Panc1 (cell line): ENCODE measurements around the gene OGA. TPM values are rescaled to one million over a fixed set of nuclear protein-coding genes. Genes with fewer than 3 reads are reported as not detected.

Experiments
- ATAC-seq: fragments of 200-7000 bp; cut with Tn5 transposase; 2 replicates; pipeline ENCODE4 v1.9.1; 2020; ENCODE audit warnings: mild to moderate bottlenecking, moderate library complexity
- BruUV-seq: library from RNA; stranded (reverse); fragments of 400-500 nt; replicated peaks from 2 replicates; lab custom pipeline; 2021; lab: Mats Ljungman, UMichigan
- CTCF ChIA-PET: fragments of 300-600 bp; sonication (Branson Sonifier 250); formaldehyde crosslinking; loops from one replicate; lab custom pipeline; 2022; ENCODE audit warnings: antibody characterized with exemption; lab: Charles Lee
- POLR2A ChIA-PET: fragments of 300-600 bp; sonication (Branson Sonifier 250); formaldehyde crosslinking; loops from one replicate; lab custom pipeline; 2022; ENCODE audit warnings: antibody characterized with exemption; lab: Charles Lee
- DNase-seq: peaks from one replicate; pipeline ENCODE4 v3.0.0-alpha.2; 2010; ENCODE audit warnings: low read depth, low spot score
- H3K27ac ChIP-seq: 2 replicates; pipeline ENCODE4 v1.5.1; 2011; ENCODE audit warnings: mild to moderate bottlenecking, low read length, inconsistent platforms
- H3K27me3 ChIP-seq: fragments of 200-500 bp; sonication (Bioruptor generic); 2 replicates; pipeline ENCODE4 v1.6.0; 2014; ENCODE audit warnings: low read length, inconsistent platforms; ENCODE audit not compliant: control insufficient read depth, insufficient read depth
- H3K36me3 ChIP-seq: fragments of 200-500 bp; sonication (Bioruptor generic); 2 replicates; pipeline ENCODE4 v1.5.1; 2014; ENCODE audit warnings: inconsistent platforms, mild to moderate bottlenecking, low read length, moderate library complexity; ENCODE audit not compliant: control insufficient read depth, insufficient read depth
- H3K4me1 ChIP-seq: 2 replicates; pipeline ENCODE4 v1.5.1; 2011; ENCODE audit warnings: inconsistent platforms, mild to moderate bottlenecking, low read length, moderate library complexity; ENCODE audit not compliant: control insufficient read depth, insufficient read depth
- H3K4me3 ChIP-seq, 2 experiments: 2 replicates each; pipeline ENCODE4 v1.5.1; 2011 to 2012; ENCODE audit warnings: low read depth in 2 of 2, low read length in 2 of 2, mild to moderate bottlenecking in 2 of 2, inconsistent platforms in 1 of 2, moderate library complexity in 1 of 2
- H3K9me3 ChIP-seq: fragments of 200-500 bp; sonication (Bioruptor generic); 2 replicates; pipeline ENCODE4 v1.5.1; 2014; ENCODE audit warnings: low read depth, mild to moderate bottlenecking, inconsistent platforms, low read length, moderate library complexity; ENCODE audit not compliant: control insufficient read depth, insufficient read depth
- POLR2AphosphoS5 ChIP-seq: IDR thresholded peaks from 2 replicates; pipeline ENCODE4 v1.6.1; 2012; ENCODE audit warnings: mild to moderate bottlenecking, low read depth, low read length, moderate library complexity
- SIN3A ChIP-seq: IDR thresholded peaks from 2 replicates; pipeline ENCODE4 v1.6.1; 2012; ENCODE audit warnings: low read depth, mild to moderate bottlenecking, low read length, moderate library complexity, borderline replicate concordance; ENCODE audit not compliant: insufficient read depth
- TCF7L2 ChIP-seq: IDR thresholded peaks from 2 replicates; pipeline ENCODE4 v1.6.1; 2011; ENCODE audit warnings: mild to moderate bottlenecking, low read depth, low read length, inconsistent platforms
- in situ Hi-C: cut with HindIII; loops from 2 replicates; pipeline ENCODE4 v1.10.0; 2016; ENCODE audit warnings: low sequenced_read_pairs, low pct_unique_long_range_greater_than_20kb
- intact Hi-C: fragments of 100-400 bp; cut with micrococcal nuclease; formaldehyde crosslinking; loops from one replicate; pipeline ENCODE4 v1.10.0; 2022; ENCODE audit not compliant: unreplicated experiment
- total RNA-seq: library from RNA; stranded (reverse); gene quantifications from one replicate; pipeline ENCODE4 v1.2.1, GENCODE V29; 2021; ENCODE audit not compliant: unreplicated experiment
- TF ChIP-seq, protein P1 (sequence below), 2 experiments: IDR thresholded peaks; 2 replicates each; pipeline ENCODE4 v1.6.1; 2011 to 2012; ENCODE audit warnings: low read depth in 2 of 2, control low read depth in 1 of 2, low read length in 1 of 2, mild to moderate bottlenecking in 1 of 2, moderate library complexity in 1 of 2; ENCODE audit not compliant: insufficient read depth in 1 of 2
- TF ChIP-seq, protein P2 (sequence below): fragments of 450-650 bp; IDR thresholded peaks from 2 replicates; pipeline ENCODE4 v1.5.1; 2017; ENCODE audit warnings: mild to moderate bottlenecking

The OGA gene
- total RNA-seq, 1 experiment from 2014 or later = 117 TPM

DNA sequence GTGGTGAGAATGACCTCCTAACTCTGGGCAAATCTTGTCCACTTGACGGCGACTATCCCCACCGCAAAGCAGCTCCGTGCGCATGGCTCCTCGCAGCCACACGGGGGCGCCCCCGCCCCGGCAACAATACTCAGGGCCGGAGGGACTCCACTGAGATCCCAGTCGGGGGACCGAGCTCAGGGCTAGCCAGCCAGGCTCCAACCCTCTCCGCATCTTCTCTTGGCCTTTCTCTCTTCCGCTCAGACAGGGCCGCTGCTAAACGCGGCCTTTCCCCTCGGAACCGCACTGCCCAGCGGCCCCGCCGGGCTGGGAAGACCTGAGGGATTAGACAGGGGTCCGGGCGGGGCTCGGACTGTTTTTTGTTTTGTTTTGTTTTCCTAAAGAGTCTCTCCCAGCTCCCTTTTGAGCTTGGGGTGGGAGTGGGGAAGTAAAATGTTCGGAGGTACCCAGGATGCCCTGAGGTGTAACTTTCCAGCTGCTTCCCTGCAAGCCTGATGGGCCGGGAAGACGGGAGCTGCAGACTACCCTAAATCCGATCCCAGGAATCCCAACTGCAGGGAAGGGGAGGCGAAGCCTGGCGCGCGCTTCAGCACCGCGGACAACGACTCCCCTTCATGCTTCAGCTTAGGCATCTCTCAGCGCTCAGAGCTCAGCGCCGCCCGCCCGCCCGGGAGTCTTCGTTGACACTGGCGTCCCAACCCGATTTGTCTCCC, 22.7 kb upstream of the OGA start:
- Histone ChIP-seq H3K4me1 (peaks cover 5% of the 10 kb centered on the region; the same call in 1 of the 2 replicates), H3K27me3 (no peaks in the 10 kb centered on the region), H3K27ac (no peak overlapping the region), H3K36me3 (no peaks in the 10 kb centered on the region), H3K4me3 (peak overlapping the region in 1 of 2 experiments; percentile 41; a peak in 1 of 4 replicates), H3K9me3 (no peaks in the 10 kb centered on the region)
- peak; percentile 89 for ATAC-seq
- intact Hi-C loops = loop anchor here (2.0 kb wide), 2 partner anchors 48 to 232 kb away; no protein-coding TSS in a partner anchor
- ChIA-PET POLR2A (interaction anchor here (0.6 kb wide), 1 partner anchor 188 kb away, joined by 3 read pairs; no protein-coding TSS in a partner anchor), CTCF (interaction anchor here (0.5 to 2.6 kb wide), 19 partner anchors 8 to 232 kb away, joined by 3 to 48 read pairs (median 5); partner anchors contain the start of gene NPM3)
- in situ Hi-C loops = no loop called here
- no TSS peak for BruUV-seq
- TF ChIP-seq TCF7L2 (no peak), POLR2AphosphoS5 (no peak), SIN3A (no peak)
- TF ChIP-seq, protein P1, sequence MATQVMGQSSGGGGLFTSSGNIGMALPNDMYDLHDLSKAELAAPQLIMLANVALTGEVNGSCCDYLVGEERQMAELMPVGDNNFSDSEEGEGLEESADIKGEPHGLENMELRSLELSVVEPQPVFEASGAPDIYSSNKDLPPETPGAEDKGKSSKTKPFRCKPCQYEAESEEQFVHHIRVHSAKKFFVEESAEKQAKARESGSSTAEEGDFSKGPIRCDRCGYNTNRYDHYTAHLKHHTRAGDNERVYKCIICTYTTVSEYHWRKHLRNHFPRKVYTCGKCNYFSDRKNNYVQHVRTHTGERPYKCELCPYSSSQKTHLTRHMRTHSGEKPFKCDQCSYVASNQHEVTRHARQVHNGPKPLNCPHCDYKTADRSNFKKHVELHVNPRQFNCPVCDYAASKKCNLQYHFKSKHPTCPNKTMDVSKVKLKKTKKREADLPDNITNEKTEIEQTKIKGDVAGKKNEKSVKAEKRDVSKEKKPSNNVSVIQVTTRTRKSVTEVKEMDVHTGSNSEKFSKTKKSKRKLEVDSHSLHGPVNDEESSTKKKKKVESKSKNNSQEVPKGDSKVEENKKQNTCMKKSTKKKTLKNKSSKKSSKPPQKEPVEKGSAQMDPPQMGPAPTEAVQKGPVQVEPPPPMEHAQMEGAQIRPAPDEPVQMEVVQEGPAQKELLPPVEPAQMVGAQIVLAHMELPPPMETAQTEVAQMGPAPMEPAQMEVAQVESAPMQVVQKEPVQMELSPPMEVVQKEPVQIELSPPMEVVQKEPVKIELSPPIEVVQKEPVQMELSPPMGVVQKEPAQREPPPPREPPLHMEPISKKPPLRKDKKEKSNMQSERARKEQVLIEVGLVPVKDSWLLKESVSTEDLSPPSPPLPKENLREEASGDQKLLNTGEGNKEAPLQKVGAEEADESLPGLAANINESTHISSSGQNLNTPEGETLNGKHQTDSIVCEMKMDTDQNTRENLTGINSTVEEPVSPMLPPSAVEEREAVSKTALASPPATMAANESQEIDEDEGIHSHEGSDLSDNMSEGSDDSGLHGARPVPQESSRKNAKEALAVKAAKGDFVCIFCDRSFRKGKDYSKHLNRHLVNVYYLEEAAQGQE (IDR thresholded peaks at IDR 0.05; ENCODE audit: insufficient read depth in 1 of 2, low read depth in 2 of 2, low read length in 1 of 2) = peak; percentile 87 to 91
- TF ChIP-seq, protein P2, sequence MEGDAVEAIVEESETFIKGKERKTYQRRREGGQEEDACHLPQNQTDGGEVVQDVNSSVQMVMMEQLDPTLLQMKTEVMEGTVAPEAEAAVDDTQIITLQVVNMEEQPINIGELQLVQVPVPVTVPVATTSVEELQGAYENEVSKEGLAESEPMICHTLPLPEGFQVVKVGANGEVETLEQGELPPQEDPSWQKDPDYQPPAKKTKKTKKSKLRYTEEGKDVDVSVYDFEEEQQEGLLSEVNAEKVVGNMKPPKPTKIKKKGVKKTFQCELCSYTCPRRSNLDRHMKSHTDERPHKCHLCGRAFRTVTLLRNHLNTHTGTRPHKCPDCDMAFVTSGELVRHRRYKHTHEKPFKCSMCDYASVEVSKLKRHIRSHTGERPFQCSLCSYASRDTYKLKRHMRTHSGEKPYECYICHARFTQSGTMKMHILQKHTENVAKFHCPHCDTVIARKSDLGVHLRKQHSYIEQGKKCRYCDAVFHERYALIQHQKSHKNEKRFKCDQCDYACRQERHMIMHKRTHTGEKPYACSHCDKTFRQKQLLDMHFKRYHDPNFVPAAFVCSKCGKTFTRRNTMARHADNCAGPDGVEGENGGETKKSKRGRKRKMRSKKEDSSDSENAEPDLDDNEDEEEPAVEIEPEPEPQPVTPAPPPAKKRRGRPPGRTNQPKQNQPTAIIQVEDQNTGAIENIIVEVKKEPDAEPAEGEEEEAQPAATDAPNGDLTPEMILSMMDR = peak; percentile 99
- DNase-seq = no peak

DNA sequence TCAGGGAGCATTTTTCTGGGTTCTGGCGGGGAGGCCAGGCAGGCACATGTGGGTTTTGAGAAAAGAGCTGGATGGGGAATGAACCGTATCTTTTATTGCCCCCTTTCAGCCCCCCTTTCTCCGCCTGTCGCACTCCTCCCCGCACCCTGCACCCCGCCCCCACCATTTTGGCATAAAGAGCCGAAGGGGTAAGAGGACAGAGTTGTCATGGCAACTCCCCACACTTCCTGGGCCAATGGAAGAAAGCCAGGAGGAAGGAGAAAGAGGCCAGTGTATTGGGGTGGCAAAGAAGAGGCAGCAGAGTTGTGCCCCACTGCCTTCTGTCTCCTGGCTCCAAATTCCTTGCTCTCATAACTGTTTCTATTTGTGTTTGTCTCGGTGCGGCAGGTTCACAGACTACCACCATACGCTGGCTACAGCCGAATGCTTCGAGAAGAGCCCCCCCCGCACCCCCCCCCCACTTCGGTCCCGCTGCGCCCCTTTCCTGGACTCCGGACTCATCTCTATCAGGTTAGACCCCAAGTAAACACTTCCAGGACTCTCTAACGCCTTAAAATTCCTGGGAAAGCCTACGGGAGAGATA, 21.9 kb upstream of the OGA start:
- intact Hi-C loops = loop anchor here (2.0 kb wide), 2 partner anchors 49 to 233 kb away; no protein-coding TSS in a partner anchor
- H3K27me3 ChIP-seq = no peaks in the 10 kb centered on the region
- H3K4me3 ChIP-seq = peak overlapping the region in 1 of 2 experiments; percentile 41; a peak in 3 of 4 replicates
- CTCF ChIA-PET = interaction anchor here (0.5 to 2.6 kb wide), 12 partner anchors 9 to 232 kb away, joined by 4 to 48 read pairs (median 5); partner anchors contain the start of gene NPM3
- H3K4me1 ChIP-seq = peaks cover 5% of the 10 kb centered on the region; the same call in 1 of the 2 replicates
- TF ChIP-seq SIN3A (no peak), TCF7L2 (no peak), POLR2AphosphoS5 (no peak)
- TF ChIP-seq, protein P1 (IDR thresholded peaks at IDR 0.05; ENCODE audit: insufficient read depth in 1 of 2, low read depth in 2 of 2, low read length in 1 of 2) = no peak
- TF ChIP-seq, protein P2 = no peak
- H3K36me3 ChIP-seq = no peaks in the 10 kb centered on the region
- in situ Hi-C loops = no loop called here
- POLR2A ChIA-PET = no interaction called here
- no TSS peak for BruUV-seq
- no peak overlapping the region for H3K27ac ChIP-seq
- no peak for DNase-seq
- ATAC-seq = no peak
- no peaks in the 10 kb centered on the region for H3K9me3 ChIP-seq
